WERI-Rb-1 (cell line): Measurements from ENCODE around the gene ITPK1.
"Not testable (repeated sequence)": the region's sequence is repeated elsewhere in the genome, so short reads cannot be mapped to it uniquely, and the experiment has no call there.

Experiments
- DNase-seq: peaks from one replicate; pipeline ENCODE4 v3.0.0-alpha.2; 2020
- H3K27ac ChIP-seq: fragments of 250-450 bp; sonication (Bioruptor Pico); 2 replicates; pipeline ENCODE4 v1.5.1; 2020; ENCODE audit warnings: mild to moderate bottlenecking, moderate library complexity
- H3K27me3 ChIP-seq: fragments of 250-450 bp; sonication (Bioruptor Pico); 2 replicates; pipeline ENCODE4 v1.5.1; 2021; ENCODE audit warnings: mild to moderate bottlenecking, low read depth, moderate library complexity; ENCODE audit not compliant: insufficient read depth, severe bottlenecking
- H3K36me3 ChIP-seq: fragments of 250-450 bp; sonication (Bioruptor Pico); 2 replicates; pipeline ENCODE4 v1.5.1; 2020; ENCODE audit warnings: mild to moderate bottlenecking, moderate library complexity
- H3K4me3 ChIP-seq: 2 replicates; pipeline ENCODE4 v1.5.1; 2011; ENCODE audit warnings: low read depth, mild to moderate bottlenecking, control low read depth, low read length
- H3K9me3 ChIP-seq: fragments of 250-450 bp; sonication (Bioruptor Pico); 2 replicates; pipeline ENCODE4 v1.5.1; 2021; ENCODE audit warnings: mild to moderate bottlenecking, moderate library complexity; ENCODE audit not compliant: severe bottlenecking
- TF ChIP-seq, protein P1 (sequence below): IDR thresholded peaks from 2 replicates; pipeline ENCODE4 v1.5.1; 2011; ENCODE audit warnings: low read depth, mild to moderate bottlenecking, control low read depth, inconsistent platforms, low read length

ITPK1 gene

DNA sequence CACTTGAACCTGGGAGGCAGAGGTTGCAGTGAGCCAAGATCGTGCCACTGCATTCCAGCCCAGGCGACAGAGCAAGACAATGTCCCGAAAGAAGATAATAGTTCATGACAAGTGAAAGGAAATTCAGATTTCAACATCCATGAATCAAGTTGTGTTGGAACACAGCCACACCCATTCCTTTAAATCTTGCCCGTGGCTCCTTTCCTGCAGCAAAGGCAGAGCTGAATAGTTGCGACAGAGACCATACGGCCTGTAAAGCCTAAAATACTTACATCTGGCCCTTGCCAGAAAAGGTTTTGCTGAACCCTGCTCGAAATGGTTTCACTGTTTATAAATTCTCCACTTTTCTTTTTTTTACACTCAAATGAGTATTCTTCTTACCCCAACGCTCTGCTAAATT lies 17.7 kb upstream of the ITPK1 start:
- Histone ChIP-seq H3K9me3 (no peaks in the 10 kb centered on the region), H3K27ac (no peak overlapping the region), H3K36me3 (no peaks in the 10 kb centered on the region), H3K4me3 (no peak overlapping the region), H3K27me3 (no peaks in the 10 kb centered on the region)
- TF ChIP-seq, protein P1, sequence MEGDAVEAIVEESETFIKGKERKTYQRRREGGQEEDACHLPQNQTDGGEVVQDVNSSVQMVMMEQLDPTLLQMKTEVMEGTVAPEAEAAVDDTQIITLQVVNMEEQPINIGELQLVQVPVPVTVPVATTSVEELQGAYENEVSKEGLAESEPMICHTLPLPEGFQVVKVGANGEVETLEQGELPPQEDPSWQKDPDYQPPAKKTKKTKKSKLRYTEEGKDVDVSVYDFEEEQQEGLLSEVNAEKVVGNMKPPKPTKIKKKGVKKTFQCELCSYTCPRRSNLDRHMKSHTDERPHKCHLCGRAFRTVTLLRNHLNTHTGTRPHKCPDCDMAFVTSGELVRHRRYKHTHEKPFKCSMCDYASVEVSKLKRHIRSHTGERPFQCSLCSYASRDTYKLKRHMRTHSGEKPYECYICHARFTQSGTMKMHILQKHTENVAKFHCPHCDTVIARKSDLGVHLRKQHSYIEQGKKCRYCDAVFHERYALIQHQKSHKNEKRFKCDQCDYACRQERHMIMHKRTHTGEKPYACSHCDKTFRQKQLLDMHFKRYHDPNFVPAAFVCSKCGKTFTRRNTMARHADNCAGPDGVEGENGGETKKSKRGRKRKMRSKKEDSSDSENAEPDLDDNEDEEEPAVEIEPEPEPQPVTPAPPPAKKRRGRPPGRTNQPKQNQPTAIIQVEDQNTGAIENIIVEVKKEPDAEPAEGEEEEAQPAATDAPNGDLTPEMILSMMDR: no peak
- no peak for DNase-seq

DNA sequence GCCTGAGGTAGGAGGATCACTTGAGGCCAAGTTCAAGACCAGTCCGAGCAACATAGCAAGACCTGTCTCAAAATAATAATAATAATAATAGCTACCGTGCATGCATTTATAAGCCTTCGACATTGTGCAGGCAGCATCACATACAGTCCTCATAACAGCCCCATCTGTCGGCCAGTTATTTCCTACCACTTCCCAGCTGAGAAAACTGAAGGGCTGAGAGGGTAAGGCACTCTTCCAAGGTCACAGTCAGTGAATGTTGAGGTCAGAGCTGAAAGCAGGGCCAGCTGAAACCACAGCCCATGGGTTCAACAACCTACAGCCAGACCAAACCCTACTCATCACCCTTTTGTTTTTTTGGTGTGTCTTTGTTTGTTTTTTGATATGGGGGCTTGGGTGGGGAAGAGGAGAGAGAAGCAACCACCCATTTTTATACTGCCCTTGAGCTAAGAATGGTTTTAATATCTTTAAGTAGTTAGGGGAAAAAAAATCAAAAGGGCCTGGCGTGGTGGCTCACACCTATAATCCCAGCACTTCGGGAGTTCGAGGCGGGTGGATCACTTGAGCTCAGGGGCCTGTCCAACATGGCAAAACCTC lies 16.8 kb upstream of the ITPK1 start:
- DNase-seq: peak; percentile 51
- TF ChIP-seq, protein P1: peak; percentile 51
- Histone ChIP-seq H3K9me3 (no peaks in the 10 kb centered on the region), H3K27ac (no peak overlapping the region), H3K27me3 (no peaks in the 10 kb centered on the region), H3K36me3 (no peaks in the 10 kb centered on the region), H3K4me3 (no peak overlapping the region)

DNA sequence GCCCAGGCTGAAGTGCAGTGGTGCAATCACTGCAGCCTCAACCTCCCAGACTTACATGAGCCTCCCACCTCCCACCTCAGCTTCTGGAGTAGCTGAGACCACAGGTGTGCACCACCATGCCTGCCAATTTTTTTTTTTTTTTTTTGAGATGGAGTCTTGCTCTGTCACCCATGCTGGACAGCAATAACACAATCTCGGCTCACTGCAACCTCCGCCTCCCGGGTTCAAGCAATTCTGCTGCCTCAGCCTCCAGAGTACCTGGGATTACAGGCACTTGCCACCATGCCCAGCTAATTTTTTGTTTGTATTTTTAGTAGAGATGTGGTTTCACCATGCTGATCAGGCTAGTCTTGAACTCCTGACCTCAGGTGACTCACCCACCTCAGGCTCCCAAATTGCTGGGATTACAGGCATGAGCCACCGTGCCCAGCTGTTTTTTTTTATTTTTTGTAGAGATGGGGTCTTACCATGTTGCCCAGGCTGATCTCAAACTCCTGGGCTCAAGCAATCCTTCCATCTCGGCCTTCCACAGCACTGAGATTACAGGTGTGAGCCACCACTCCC lies 15.6 kb upstream of the ITPK1 start:
- H3K4me3 ChIP-seq, H3K9me3 ChIP-seq, H3K27ac ChIP-seq, H3K36me3 ChIP-seq, DNase-seq, H3K27me3 ChIP-seq: not testable (repeated sequence)

DNA sequence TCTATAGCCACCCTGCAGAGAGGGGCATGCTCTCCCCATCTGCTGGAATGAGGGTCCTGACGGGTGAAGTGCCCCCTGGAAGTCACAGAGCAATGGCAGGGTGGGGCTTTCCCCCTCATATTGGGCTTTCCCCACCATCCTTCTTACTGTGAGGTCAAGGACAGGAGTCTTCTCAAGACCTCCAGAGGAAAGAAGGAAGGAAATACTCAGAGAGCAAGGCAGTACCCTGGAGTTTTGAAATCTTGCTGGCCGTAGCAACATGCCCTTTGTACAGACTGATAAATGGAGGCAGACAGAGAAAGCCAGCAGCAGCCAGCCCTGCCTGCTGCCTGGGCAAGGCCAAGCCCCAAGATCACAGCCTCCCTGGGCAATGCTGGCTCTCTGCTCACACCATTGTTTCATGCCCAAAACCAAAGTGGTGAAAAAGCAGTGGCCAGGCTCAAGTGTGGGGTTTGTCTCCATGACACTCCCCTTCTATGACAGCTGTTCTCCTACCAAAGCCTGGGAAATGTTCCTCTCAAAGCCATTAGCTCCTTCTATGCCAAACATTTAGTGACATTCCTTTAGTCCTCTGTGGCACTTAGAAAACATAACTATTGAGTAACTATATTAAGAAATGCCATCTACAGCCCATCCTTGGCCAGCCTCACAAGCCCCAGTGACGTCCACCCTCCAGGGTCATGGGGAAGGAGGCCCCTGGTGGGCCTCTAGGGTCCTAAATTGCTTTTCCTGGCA lies 13.2 kb upstream of the ITPK1 start:
- TF ChIP-seq, protein P1: no peak
- Histone ChIP-seq H3K27me3 (no peaks in the 10 kb centered on the region), H3K4me3 (no peak overlapping the region), H3K27ac (no peak overlapping the region), H3K36me3 (no peaks in the 10 kb centered on the region), H3K9me3 (no peaks in the 10 kb centered on the region)
- no peak for DNase-seq

DNA sequence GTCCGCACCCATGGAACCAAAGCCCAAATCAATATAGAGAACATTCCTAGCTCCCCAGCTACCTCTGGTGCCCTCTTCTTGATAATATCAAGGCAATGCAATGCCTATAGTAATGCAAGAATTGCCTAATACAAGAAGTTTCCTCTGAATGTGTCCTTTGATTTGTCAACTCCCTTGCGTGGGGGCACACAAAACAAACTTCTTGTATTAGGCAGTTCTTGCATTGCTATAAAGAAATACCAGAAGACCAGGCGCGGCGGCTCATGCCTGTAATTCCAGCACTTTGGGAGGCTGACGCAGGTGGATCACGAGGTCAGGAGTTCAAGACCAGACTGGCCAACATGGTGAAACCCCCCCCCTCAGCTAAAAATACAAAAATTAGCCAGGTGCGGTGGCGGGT lies 10.4 kb upstream of the ITPK1 start:
- no peaks in the 10 kb centered on the region for H3K27me3 ChIP-seq
- DNase-seq: no peak
- H3K36me3 ChIP-seq: no peaks in the 10 kb centered on the region
- no peak overlapping the region for H3K4me3 ChIP-seq
- H3K9me3 ChIP-seq: no peaks in the 10 kb centered on the region
- TF ChIP-seq, protein P1: no peak
- H3K27ac ChIP-seq: no peak overlapping the region

DNA sequence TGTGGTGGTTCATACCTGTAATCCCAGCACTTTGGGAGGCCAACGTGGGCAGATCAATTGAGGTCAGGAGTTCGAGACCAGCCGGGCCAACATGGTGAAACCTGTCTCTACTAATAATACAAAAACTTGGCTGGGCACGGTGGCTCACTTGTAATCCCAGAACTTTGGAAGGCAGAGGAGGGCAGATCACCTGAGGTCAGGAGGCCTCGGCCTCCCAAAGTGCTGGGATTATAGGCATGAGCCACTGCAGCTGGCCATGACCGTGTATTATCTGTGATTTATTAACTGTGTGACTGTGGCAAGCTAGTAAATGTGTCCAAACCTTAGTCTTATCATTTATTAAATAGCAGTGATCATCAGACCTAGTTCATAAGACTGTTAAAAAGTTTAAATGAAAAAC lies 7.1 kb upstream of the ITPK1 start:
- peak; percentile 27 for DNase-seq
- H3K9me3 ChIP-seq: no peaks in the 10 kb centered on the region
- H3K36me3 ChIP-seq: no peaks in the 10 kb centered on the region
- TF ChIP-seq, protein P1: no peak
- no peak overlapping the region for H3K4me3 ChIP-seq
- no peak overlapping the region for H3K27ac ChIP-seq
- H3K27me3 ChIP-seq: no peaks in the 10 kb centered on the region
